Esophagus squamous epithelium (tissue), 4 donors: ENCODE measurements around the gene C12orf56.

Source experiments
- POLR2A ChIP-seq, 4 donors: fragments of 450-650 bp; IDR thresholded peaks; one replicate each; pipeline ENCODE4 v1.6.1; 2017; ENCODE audit warnings: antibody characterized with exemption in 4 of 4, mild to moderate bottlenecking in 4 of 4, moderate library complexity in 3 of 4
- TF ChIP-seq, protein P1 (sequence below), 6 experiments: fragments of 450-650 bp in 4 of 6; fragments of 200-600 bp in 2 of 6; sonication (generic) in 2 of 6; IDR thresholded peaks; one replicate each; pipeline ENCODE4 v1.5.1; 2016 to 2019; ENCODE audit warnings: antibody characterized with exemption in 6 of 6, mild to moderate bottlenecking in 4 of 6, moderate library complexity in 4 of 6

GRCh38 chr12:64362721-64363305 is 27.7 kb downstream of the C12orf56 start:
- TF ChIP-seq POLR2A (IDR thresholded peaks at IDR 0.05), result no peak
- TF ChIP-seq, protein P1, sequence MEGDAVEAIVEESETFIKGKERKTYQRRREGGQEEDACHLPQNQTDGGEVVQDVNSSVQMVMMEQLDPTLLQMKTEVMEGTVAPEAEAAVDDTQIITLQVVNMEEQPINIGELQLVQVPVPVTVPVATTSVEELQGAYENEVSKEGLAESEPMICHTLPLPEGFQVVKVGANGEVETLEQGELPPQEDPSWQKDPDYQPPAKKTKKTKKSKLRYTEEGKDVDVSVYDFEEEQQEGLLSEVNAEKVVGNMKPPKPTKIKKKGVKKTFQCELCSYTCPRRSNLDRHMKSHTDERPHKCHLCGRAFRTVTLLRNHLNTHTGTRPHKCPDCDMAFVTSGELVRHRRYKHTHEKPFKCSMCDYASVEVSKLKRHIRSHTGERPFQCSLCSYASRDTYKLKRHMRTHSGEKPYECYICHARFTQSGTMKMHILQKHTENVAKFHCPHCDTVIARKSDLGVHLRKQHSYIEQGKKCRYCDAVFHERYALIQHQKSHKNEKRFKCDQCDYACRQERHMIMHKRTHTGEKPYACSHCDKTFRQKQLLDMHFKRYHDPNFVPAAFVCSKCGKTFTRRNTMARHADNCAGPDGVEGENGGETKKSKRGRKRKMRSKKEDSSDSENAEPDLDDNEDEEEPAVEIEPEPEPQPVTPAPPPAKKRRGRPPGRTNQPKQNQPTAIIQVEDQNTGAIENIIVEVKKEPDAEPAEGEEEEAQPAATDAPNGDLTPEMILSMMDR (IDR thresholded peaks at IDR 0.05), result no peak
